Activated CD8-positive, alpha-beta memory T cell treated with anti-CD3 and anti-CD28 coated beads, Interleukin-2, amount 50 U/mL, for 48 hours (primary cell): ENCODE data around the gene FBXW7.
"Not testable (repeated sequence)": the region's sequence is repeated elsewhere in the genome, so short reads cannot be mapped to it uniquely, and the experiment has no call there.

Experiments used
- DNase-seq: peaks from one replicate; pipeline ENCODE4 v3.0.0-alpha.2; 2020

Gene FBXW7

DNA sequence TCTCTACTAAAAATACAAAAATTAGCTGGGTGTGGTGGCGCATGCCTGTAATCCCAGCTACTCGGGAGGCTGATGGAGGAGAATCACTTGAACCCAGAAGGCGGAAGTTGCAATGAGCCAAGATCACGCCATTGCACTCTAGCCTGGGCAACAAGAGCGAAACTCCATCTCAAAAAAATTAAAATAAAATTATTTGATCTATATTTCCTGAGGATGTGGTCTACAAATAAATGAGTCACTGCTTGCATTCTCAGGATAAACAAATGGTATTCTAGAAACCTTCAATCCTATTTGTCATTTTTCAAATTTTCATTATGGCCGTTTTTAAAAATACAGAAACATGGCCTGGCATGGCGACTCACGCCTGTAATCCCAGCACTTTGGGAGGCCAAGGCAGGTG is 8.6 kb upstream of the FBXW7 start:
- DNase-seq = not testable (repeated sequence)

GRCh38 chr4:152540941-152541340 is 5.0 kb upstream of the FBXW7 start:
- no peak for DNase-seq

- no peak for DNase-seq
Observed at GRCh38 chr4:152540293-152540674, 4.4 kb upstream of the FBXW7 start.

- no peak for DNase-seq
Observed at GRCh38 chr4:152539556-152540292, 3.8 kb upstream of the FBXW7 start.

DNA sequence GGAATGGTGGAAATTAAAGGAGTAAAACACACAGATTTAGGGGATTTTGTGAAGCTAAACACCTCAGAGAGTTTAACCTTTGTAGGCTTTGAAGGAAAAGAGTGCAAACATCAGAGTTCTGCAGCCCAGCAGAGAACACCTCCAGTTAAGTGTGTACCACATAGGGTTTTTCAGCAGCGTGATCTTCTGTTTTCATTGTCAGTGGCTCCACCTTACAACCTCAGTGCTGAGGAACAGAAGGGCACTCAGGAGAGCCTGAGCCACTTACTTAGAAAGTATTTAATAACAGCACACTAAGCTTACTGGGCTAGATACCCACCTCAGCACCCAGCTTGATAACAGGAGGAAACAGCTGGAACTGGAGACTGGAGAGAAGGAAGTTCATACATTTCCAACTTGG is 2.0 kb upstream of the FBXW7 start:
- no peak for DNase-seq

GRCh38 chr4:152536545-152537182 is 772 bp upstream of the FBXW7 start:
- DNase-seq = no peak

DNA sequence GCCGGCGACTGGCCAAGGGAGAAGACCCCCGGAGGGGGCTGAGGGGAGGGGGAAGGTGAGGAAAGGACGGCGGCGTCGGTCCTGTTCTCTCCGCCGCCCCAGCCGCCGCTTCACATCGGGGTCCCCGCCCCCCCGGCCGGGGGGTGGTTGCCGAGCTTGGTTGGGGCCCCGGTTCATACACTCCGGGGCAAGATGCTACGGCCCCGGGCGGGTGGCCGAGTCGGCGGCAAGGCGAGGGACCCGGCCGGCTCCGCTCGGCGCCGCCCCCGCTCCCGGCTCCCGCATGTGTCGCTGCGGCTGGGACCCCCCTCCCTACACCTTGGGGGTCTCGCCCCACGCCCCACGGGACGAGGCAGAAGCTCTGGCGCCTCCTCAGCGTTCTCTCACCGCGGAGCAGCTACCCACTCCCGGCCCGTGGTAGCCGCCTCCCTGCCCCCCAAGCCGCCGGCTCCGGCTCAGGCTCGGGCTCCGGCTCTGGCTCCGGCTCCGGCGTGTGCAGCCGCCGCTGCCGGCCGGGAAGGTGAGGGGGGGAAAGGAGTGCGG is 461 bp downstream of the FBXW7 start:
- no peak for DNase-seq

DNA sequence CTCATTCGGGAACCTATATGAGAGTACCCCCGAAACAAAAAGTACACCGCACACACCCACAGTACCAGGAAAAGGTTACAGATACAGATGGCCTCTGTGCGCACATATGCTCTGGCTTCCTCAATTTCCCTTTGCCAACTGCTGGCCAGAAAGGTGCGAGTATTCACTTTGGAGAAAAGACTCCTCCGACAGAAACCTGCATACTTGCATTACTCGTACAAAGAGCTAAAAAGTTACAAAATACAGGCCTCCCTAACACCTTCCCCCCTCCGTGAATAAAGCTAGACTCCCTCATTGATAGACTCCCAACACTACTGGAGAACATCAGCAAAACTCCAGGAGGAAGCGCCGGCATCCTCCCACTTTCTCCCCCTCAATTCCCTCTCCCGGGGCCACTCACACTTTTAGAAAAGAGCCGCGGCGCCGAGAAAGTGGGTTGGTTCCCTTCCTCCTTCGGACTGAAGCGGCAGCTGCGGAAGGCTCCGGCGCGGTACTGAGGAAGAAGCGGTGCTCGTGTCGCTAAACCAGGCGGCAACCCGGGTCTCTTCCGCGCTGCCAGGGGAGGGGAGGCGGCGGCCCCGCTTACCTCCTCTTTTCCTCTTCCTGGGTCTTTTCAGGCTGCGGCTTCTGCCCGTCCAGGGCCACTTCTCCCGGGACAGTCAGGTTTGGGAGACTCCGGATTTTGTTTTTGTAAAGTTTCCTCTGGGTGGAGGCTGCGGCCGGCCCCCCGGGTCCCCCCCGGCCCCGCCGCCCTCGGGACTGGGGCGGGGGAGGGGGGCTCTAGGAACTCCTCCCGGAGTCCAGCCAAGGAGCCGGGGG is 1.1 kb downstream of the FBXW7 start:
- DNase-seq = peak; percentile 74

- no peak for DNase-seq
Observed at GRCh38 chr4:152531479-152531878, 4.4 kb downstream of the FBXW7 start.

GRCh38 chr4:152530600-152530999 is 5.3 kb downstream of the FBXW7 start:
- no peak for DNase-seq

DNA sequence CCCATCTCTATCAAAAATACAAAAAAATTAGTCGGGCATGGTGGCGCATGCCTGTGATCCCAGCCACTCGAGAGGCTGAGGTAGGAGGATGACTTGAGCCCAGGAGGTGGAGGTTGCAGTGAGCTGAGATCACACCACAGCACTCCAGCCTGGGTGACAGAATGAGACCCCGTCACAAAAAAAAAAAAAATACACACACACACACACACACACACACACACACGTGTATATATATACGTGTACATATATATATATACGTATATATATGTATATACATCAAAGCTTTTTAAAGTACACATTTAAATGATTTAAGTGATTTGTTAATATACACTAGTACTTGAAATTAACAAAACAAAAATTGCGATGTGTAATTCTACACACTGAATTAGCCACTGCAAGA is 6.0 kb downstream of the FBXW7 start:
- no peak for DNase-seq

- DNase-seq = no peak
Observed at GRCh38 chr4:152528060-152528459, 7.8 kb downstream of the FBXW7 start.

GRCh38 chr4:152525878-152526277 is 10.0 kb downstream of the FBXW7 start:
- no peak for DNase-seq

- DNase-seq = no peak
Observed at GRCh38 chr4:152524427-152524826, 11.5 kb downstream of the FBXW7 start.

GRCh38 chr4:152523731-152524130 is 12.2 kb downstream of the FBXW7 start:
- no peak for DNase-seq

DNA sequence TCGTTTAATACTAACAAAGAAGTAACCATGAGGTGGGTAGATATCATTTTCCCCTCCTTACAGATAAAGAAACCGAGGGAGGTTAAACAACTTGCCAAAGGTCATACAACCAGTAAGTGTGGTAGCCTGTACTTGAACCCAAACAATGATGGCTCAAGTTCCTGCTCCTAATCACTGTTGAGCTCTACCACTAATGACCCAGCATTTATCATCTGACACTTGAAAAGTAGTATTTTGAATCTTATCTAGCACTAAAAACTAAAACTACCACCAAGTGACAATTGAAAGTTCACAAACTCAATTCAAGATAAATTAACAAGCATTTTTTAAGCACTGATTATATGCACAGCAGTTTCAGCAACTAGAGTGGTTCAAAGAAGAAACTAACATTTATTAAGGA is 13.1 kb downstream of the FBXW7 start:
- no peak for DNase-seq

GRCh38 chr4:152522245-152522644 is 13.6 kb downstream of the FBXW7 start:
- DNase-seq = no peak

DNA sequence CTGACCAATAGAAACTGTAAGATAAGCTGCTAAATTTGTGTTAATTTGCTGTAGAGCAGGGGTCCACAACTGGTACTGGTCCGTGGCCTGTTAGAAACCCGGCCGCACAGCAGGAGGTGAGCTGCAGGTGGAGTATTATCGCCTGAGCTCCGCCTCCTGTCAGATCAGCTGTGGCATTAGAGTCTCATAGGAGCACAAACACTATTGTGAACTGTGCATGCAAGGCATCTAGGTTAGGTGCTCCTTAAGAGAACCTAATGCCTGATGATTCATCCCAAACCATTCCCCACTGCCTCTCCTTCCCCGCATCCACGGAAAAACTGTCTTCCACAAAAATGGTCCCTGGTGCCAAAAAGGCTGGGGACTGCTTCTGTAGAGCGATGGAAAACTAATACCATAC is 19.7 kb downstream of the FBXW7 start:
- DNase-seq = no peak

DNA sequence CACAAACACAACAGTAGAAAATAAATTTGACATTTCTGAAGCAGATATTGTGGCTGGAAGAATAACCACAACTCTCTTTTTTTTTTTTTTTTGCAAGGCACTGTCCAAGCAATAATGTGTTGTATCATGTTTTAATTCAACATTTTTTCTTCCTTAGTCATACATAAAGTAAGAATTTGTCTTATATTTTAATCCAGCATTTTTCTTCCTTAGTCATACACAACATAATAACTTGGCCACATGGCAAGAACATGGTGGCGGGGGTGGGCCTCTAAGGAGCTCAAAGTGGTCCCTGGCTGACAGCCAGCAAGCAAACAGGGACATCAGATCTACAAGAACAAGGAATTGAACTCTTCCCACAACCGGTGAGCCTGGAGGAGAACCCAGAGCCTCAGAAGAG is 20.2 kb downstream of the FBXW7 start:
- DNase-seq = no peak

GRCh38 chr4:152514356-152514755 is 21.5 kb downstream of the FBXW7 start:
- no peak for DNase-seq

GRCh38 chr4:152513078-152513477 is 22.8 kb downstream of the FBXW7 start:
- DNase-seq = no peak

DNA sequence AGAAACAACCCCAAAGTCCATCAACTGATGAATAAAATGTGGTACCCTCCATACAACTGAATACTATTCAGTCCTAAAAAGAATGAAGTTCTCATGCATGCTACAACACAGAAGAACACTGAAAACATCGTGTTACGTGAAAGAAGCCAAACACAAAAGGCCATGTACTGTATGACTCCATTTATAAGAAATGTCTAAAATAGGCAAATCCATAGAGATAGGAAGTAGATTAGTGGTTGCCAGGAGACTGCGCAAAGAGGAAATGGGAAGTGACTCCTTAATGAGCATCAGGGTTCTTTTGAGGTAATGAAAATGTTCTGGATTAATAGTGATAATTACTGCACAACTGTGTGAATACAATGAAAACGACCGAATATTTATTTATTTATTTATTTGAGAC is 23.4 kb downstream of the FBXW7 start:
- no peak for DNase-seq

GRCh38 chr4:152510349-152511147 is 25.3 kb downstream of the FBXW7 start:
- DNase-seq = no peak
